ACC112 (cell line): Measurements from ENCODE around the gene PC.
"Not testable (repeated sequence)": the region's sequence is repeated elsewhere in the genome, so short reads cannot be mapped to it uniquely, and the experiment has no call there.

Experiments used
- H2AFZ ChIP-seq: fragments of 200-600 bp; sonication (generic); one replicate; pipeline ENCODE4 v1.6.0; 2017; ENCODE audit warnings: antibody characterized with exemption, low read length; ENCODE audit not compliant: unreplicated experiment
- H3K27ac ChIP-seq: fragments of 200-600 bp; sonication (generic); 2 replicates; pipeline ENCODE4 v1.5.1; 2014; ENCODE audit warnings: low read depth, mild to moderate bottlenecking, antibody characterized with exemption, low read length, moderate library complexity
- H3K27me3 ChIP-seq: fragments of 200-600 bp; sonication (generic); 2 replicates; pipeline ENCODE4 v1.6.1; 2014; ENCODE audit warnings: mild to moderate bottlenecking, antibody characterized with exemption, low read length, moderate library complexity, mixed read lengths; ENCODE audit not compliant: insufficient read depth
- H3K36me3 ChIP-seq: fragments of 200-600 bp; sonication (generic); 2 replicates; pipeline ENCODE4 v1.6.1; 2016; ENCODE audit warnings: mild to moderate bottlenecking, antibody characterized with exemption, low read length, moderate library complexity, mixed read lengths; ENCODE audit not compliant: insufficient read depth
- H3K4me1 ChIP-seq: fragments of 200-600 bp; sonication (generic); one replicate; pipeline ENCODE4 v1.6.1; 2016; ENCODE audit warnings: low read length, mixed read lengths; ENCODE audit not compliant: insufficient read depth, unreplicated experiment, control insufficient read depth
- H3K4me3 ChIP-seq: fragments of 200-600 bp; sonication (generic); 2 replicates; pipeline ENCODE4 v1.5.1; 2014; ENCODE audit warnings: mild to moderate bottlenecking, low read depth, low read length
- H3K79me2 ChIP-seq: fragments of 200-600 bp; sonication (generic); one replicate; pipeline ENCODE4 v1.6.0; 2016; ENCODE audit warnings: low read length; ENCODE audit not compliant: control insufficient read depth, unreplicated experiment, insufficient read depth

The PC gene

GRCh38 chr11:66958232-66958955, at the start of gene PC:
TSS of gene PC (minus strand) at chr11:66958383. CDS start at chr11:66872159, 86,224 bp downstream.
- H3K27me3 ChIP-seq = no peaks in the 10 kb centered on the region
- peak within 1 kb of the TSS; percentile 54 for H3K27ac ChIP-seq
- peak within 1 kb of the TSS; percentile 19 for H2AFZ ChIP-seq
- H3K79me2 ChIP-seq = no peaks in the 10 kb centered on the region
- H3K4me3 ChIP-seq = peak within 1 kb of the TSS; percentile 90
- peaks cover 16% of the 10 kb centered on the region for H3K4me1 ChIP-seq
- H3K36me3 ChIP-seq = no peaks in the 10 kb centered on the region

- no peak overlapping the region for H3K27ac ChIP-seq
- H3K4me1 ChIP-seq = no peaks in the 10 kb centered on the region
- no peak overlapping the region for H2AFZ ChIP-seq
Measured at GRCh38 chr11:67007126-67007525, 48.9 kb upstream of the PC start.

GRCh38 chr11:67006029-67006884, 48.1 kb upstream of the PC start:
- Histone ChIP-seq H2AFZ (no peak overlapping the region), H3K36me3 (no peaks in the 10 kb centered on the region), H3K79me2 (no peaks in the 10 kb centered on the region), H3K4me3 (no peak overlapping the region), H3K4me1 (no peaks in the 10 kb centered on the region), H3K27ac (no peak overlapping the region), H3K27me3 (no peaks in the 10 kb centered on the region)

More at GRCh38 chr11:67007126-67007525, 48.9 kb upstream of the PC start:
- no peaks in the 10 kb centered on the region for H3K36me3 ChIP-seq
- no peaks in the 10 kb centered on the region for H3K79me2 ChIP-seq
- no peaks in the 10 kb centered on the region for H3K27me3 ChIP-seq
- H3K4me3 ChIP-seq = no peak overlapping the region

GRCh38 chr11:67005200-67005599, 47.0 kb upstream of the PC start:
- not testable (repeated sequence) for H3K4me3 ChIP-seq, H3K79me2 ChIP-seq

GRCh38 chr11:67002921-67003411, 44.8 kb upstream of the PC start:
- Histone ChIP-seq H3K27ac (no peak overlapping the region), H3K36me3 (no peaks in the 10 kb centered on the region), H3K79me2 (no peaks in the 10 kb centered on the region), H3K27me3 (no peaks in the 10 kb centered on the region), H3K4me1 (no peaks in the 10 kb centered on the region), H2AFZ (no peak overlapping the region), H3K4me3 (no peak overlapping the region)

More at GRCh38 chr11:67005200-67005599, 47.0 kb upstream of the PC start:
- H3K27ac ChIP-seq, H3K4me1 ChIP-seq, H2AFZ ChIP-seq, H3K36me3 ChIP-seq, H3K27me3 ChIP-seq: not testable (repeated sequence)

- Histone ChIP-seq H3K79me2 (no peaks in the 10 kb centered on the region), H3K4me1 (peaks cover under 1% of the 10 kb centered on the region), H2AFZ (no peak overlapping the region), H3K27me3 (no peaks in the 10 kb centered on the region), H3K4me3 (no peak overlapping the region), H3K27ac (no peak overlapping the region), H3K36me3 (no peaks in the 10 kb centered on the region)
Measured at GRCh38 chr11:67002297-67002913, 44.2 kb upstream of the PC start.

- Histone ChIP-seq H3K27me3 (no peaks in the 10 kb centered on the region), H2AFZ (no peak overlapping the region), H3K36me3 (no peaks in the 10 kb centered on the region), H3K27ac (no peak overlapping the region), H3K4me3 (no peak overlapping the region), H3K79me2 (no peaks in the 10 kb centered on the region), H3K4me1 (peaks cover 9% of the 10 kb centered on the region)
Measured at GRCh38 chr11:67001332-67001731, 43.1 kb upstream of the PC start.

GRCh38 chr11:66999555-66999954, 41.4 kb upstream of the PC start:
- Histone ChIP-seq H3K27ac (no peak overlapping the region), H3K27me3 (no peaks in the 10 kb centered on the region), H3K36me3 (no peaks in the 10 kb centered on the region), H3K4me3 (no peak overlapping the region), H3K4me1 (peaks cover 11% of the 10 kb centered on the region), H3K79me2 (no peaks in the 10 kb centered on the region), H2AFZ (no peak overlapping the region)

GRCh38 chr11:66996609-66997273, 38.6 kb upstream of the PC start:
- Histone ChIP-seq H3K27me3 (no peaks in the 10 kb centered on the region), H3K4me1 (peaks cover 11% of the 10 kb centered on the region), H3K79me2 (no peaks in the 10 kb centered on the region), H2AFZ (no peak overlapping the region), H3K27ac (0 out of 2 replicates have a peak overlapping the region, but pooled peaks have one; percentile 13), H3K36me3 (no peaks in the 10 kb centered on the region), H3K4me3 (no peak overlapping the region)

GRCh38 chr11:66992041-66992440, 33.9 kb upstream of the PC start:
- H3K27me3 ChIP-seq = no peaks in the 10 kb centered on the region
- H3K27ac ChIP-seq = no peak overlapping the region
- H2AFZ ChIP-seq = no peak overlapping the region
- no peaks in the 10 kb centered on the region for H3K79me2 ChIP-seq
- H3K4me3 ChIP-seq = no peak overlapping the region
- peaks cover 7% of the 10 kb centered on the region for H3K4me1 ChIP-seq
- H3K36me3 ChIP-seq = no peaks in the 10 kb centered on the region
